Tongue (tissue), 2 donors: ENCODE data around the gene MED13. TPM values are rescaled to one million over a fixed set of nuclear protein-coding genes. Genes with fewer than 3 reads are reported as not detected.

ENCODE experiments used
- DNase-seq: peaks from one replicate; pipeline ENCODE4 v3.0.0-alpha.2; 2015
- total RNA-seq: library from RNA; depleted of rRNA; stranded (reverse); fragments of >200 nt; gene quantifications from one replicate; pipeline ENCODE4 v1.2.3, GENCODE V29; 2014

The MED13 gene
- 86.2 TPM for total RNA-seq

GRCh38 chr17:62064791-62065563, at the start of gene MED13:
MED13 (minus strand) TSS chr17:62065278; CDS start chr17:62065205, 73 bp downstream.
- DNase-seq, result peak; percentile 67

GRCh38 chr17:62112229-62112628, 47.2 kb upstream of the MED13 start:
- no peak for DNase-seq

GRCh38 chr17:62111562-62112171, 46.6 kb upstream of the MED13 start:
- no peak for DNase-seq

- DNase-seq, result no peak
These were observed 45.9 kb upstream of the MED13 start for GRCh38 chr17:62110923-62111484.

- no peak for DNase-seq
These were observed 44.8 kb upstream of the MED13 start for GRCh38 chr17:62109924-62110323.

- no peak for DNase-seq
These were observed 44.4 kb upstream of the MED13 start for GRCh38 chr17:62109378-62109902.

- no peak for DNase-seq
These were observed 40.8 kb upstream of the MED13 start for GRCh38 chr17:62105861-62106260.

GRCh38 chr17:62105357-62105756, 40.3 kb upstream of the MED13 start:
- no peak for DNase-seq

GRCh38 chr17:62101515-62101914, 36.4 kb upstream of the MED13 start:
- DNase-seq, result no peak

- DNase-seq, result no peak
These were observed 36.0 kb upstream of the MED13 start for GRCh38 chr17:62101090-62101489.

- DNase-seq, result no peak
These were observed 35.0 kb upstream of the MED13 start for GRCh38 chr17:62100055-62100454.

GRCh38 chr17:62099532-62099931, 34.5 kb upstream of the MED13 start:
- DNase-seq, result no peak

- DNase-seq, result no peak
These were observed 33.6 kb upstream of the MED13 start for GRCh38 chr17:62098623-62099231.

GRCh38 chr17:62096401-62096670, 31.3 kb upstream of the MED13 start:
- no peak for DNase-seq

GRCh38 chr17:62094175-62094574, 29.1 kb upstream of the MED13 start:
- no peak for DNase-seq

- DNase-seq, result no peak
These were observed 28.4 kb upstream of the MED13 start for GRCh38 chr17:62093188-62094155.

- DNase-seq, result no peak
These were observed 27.7 kb upstream of the MED13 start for GRCh38 chr17:62092784-62093183.

GRCh38 chr17:62091804-62092203, 26.7 kb upstream of the MED13 start:
- no peak for DNase-seq

- no peak for DNase-seq
These were observed 25.8 kb upstream of the MED13 start for GRCh38 chr17:62090868-62091267.

GRCh38 chr17:62090021-62090824, 25.1 kb upstream of the MED13 start:
- DNase-seq, result no peak

- DNase-seq, result no peak
These were observed 24.3 kb upstream of the MED13 start for GRCh38 chr17:62089334-62089733.
